ENCODE measurements around the gene KIAA1614.

Gene KIAA1614

GRCh38 chr1:180927348-180927747 lies 14.7 kb downstream of the KIAA1614 start:
- peak; percentile 70 to 76 for DNase-seq

GRCh38 chr1:180927841-180928240 lies 15.1 kb downstream of the KIAA1614 start:
- peak; percentile 64 to 70 for DNase-seq

GRCh38 chr1:180928331-180929230 lies 15.9 kb downstream of the KIAA1614 start:
- peak; percentile 64 to 75 for DNase-seq

GRCh38 chr1:180929389-180929788 lies 16.7 kb downstream of the KIAA1614 start:
- DNase-seq = no peak

DNA sequence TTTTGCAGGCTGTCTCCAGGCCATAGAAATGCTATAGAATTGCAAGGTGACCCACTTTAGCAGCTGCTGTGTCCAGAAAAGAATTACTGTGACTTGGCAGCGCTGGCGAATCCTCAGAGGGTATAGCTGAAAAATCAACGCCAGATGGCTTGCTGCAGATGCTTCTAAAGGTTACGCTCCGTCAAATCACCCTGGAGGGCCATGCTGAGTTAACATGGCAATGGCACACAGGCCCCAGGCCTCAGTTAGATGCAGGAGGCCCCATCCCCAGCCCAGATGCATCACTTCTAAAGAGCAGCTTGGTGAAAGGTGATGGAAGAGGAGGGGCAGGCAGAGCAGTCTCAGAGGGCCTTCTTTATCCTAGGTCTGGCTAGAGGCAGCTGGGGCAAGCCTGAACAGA lies 18.0 kb downstream of the KIAA1614 start:
- peak; percentile 62 to 65 for DNase-seq

DNA sequence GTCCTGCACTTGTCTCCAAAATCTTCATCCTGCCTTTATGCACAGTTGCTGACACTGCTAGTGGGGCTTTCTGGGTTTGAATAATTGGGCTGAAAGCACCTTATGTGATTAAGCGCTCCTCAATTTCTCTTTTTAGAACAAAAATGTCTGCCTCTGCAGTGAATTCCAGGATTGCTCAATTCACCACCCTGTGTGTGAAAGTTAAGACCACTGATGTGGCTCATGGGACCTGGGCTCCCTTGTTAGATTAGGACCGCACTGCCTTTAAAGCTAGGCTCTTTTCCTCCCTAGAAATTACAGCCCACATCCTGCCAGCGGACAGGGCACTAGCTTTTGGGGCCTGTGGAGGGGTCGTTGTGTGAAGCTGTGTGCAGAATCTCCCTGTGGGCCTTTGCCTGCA lies 18.8 kb downstream of the KIAA1614 start:
- DNase-seq = no peak

DNA sequence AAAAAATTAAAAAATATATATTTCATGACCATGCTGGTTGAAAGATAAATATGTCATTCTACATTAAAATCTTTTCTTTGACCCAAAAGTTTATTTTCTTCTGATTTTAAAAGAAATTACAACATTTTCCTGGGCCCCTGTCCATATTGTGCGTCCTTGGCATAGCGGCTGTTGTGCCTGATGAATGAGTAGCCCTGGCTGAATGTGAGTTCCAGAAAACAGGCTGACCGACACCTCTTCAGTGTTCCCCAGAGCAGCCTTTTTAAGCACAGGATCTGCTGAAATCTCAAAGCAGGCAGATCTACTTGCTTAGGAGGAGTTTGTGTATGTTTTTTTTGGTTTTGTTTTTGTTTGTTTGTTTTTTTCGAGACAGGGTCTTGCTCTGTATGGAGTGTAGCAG lies 19.7 kb downstream of the KIAA1614 start:
- DNase-seq = no peak

- no peak for DNase-seq
Measured at GRCh38 chr1:180933141-180933540, 20.4 kb downstream of the KIAA1614 start.

DNA sequence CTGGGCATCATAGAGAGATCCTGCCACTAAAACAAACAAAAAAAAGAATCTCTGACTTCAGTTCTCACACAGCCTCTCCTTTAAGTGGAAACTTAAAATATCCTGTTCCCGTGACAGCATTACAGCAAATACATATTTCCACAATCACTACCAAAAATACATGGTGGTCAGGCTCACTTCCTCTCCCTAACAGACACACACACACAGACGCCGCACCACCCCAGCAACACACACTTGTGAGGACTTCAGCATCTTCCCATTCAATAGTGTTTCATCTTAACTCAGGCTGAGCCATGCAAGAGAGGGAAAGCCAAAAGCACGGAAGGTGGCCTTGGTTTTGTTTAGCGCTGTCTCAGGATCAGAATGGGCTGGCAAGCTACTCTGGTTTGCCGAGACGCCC lies 21.9 kb downstream of the KIAA1614 start:
- no peak for DNase-seq

- DNase-seq = no peak
Measured at GRCh38 chr1:180935326-180936109, 22.8 kb downstream of the KIAA1614 start.

DNA sequence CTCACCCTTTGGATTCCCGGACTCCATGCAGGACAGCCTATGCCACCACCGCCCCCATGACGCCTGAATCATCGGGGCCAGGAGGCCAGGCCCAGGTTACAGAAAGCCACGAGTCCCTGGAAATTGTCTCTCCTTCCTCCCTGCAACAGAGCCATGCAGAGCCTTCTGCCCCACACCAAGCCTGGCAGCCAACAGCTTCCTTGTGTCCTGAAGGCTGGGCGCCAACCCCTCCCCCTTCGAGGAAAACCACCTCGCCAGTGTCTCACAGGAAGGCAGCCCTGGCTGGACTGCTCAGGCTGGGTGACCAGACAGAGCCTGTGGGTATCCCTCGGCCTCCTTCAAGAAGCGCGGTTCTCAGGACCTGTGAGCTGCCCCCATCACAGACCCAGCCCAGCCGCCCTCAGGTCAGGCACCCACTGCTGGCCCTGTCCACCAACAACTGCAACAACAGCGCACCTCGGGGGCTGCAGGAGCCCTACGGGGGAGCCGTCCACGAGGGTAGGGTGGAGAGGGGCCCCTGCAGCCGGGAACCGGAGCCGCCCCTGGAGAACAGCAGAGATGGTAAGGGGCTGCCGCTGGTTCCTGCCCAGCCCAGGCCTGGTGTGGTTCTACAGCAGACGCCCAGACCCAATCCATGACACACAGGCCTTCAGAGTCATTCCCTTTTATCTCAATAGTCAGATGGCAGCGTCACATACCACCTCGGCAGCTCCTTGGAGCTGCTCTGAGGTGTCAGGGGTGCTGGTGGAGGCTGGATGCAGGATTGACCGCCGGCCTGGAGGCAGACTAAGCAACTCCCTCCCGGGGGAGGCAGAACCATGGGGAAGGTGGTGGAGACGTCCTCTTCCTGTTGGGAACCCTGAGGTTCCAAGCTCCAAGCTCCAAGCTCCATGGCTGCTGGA lies 23.7 kb downstream of the KIAA1614 start:
- no peak for DNase-seq

- DNase-seq = no peak
Measured at GRCh38 chr1:180937012-180937372, 24.3 kb downstream of the KIAA1614 start.

DNA sequence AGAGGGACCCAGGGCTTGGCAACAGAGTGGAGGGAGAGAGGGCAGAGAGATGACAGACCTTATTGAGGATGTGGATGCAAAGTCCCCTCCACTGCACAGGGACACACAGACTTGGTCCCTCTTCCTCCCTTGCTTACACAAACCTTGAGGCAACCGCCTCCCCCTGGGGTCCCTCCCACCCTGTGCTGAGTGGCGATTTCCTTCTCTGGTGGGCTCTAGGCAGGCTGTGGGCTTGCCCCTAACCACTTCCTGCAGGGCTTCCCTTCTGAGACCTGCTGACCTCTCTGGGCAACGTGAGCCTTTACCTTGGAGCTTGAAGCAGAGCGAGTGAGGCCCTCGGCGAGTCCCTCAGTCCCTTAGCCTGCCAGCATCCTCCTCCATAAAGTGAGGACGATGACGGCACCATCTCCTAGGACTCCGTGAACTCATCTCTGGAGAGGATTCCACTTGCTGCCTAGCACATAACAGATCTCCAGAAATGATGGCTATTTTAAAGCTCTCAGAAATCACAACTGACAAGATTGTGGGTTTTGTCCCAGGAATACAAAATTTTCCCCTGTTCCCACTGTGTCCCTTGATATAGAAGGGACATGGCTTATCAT lies 25.0 kb downstream of the KIAA1614 start:
- DNase-seq = no peak

DNA sequence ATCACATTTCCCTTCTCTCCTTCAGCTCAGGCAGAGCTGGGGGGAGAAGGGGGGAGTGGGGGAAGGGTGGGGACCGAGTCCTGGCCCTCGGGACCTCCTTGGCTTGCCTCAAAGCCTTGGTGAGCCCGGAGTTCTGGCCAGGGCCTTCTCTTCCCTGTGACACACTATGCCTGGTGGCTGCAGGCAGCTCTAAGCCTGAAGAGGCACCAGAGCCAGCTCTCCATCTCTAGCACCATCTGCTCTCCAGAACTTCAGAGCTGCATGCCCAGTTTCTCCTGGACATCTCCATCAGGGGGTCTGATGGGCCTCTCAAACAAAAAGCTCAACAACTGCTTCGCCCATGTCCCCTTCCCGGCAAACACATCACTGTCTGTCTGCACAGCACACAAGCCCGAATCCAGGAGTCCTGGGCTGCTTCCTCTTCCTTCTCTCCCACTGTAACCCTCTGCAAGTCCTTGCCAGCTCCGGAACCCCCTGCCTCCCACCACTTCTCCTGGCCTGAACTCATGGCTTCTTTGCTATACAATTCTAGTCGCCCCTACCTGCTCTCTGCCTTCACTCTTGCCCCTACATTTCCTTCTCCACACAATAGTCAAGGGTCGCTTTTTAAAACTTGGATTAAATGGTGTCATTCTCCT lies 26.5 kb downstream of the KIAA1614 start:
- DNase-seq = no peak

- DNase-seq = no peak
Measured at GRCh38 chr1:180939711-180940103, 27.0 kb downstream of the KIAA1614 start.

DNA sequence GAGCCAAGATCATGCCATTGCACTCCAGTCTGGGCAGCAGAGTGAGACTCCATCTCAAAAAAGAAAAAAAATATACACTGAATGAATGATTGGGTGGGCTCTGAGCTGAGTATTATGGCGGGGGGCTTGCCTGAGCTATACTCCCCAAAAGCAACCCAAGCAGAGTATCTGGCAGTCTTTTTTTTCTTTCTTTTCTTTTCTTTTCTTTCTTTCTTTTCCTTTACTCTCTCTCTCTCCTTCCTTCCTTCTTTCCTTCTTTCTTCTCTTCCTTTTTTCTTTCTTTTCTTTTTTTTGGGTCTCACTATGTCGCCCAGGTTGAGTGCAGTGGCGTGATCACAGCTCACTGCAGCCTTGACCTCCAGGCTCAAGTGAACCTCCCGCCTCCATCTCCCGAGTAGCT lies 27.7 kb downstream of the KIAA1614 start:
- no peak for DNase-seq

DNA sequence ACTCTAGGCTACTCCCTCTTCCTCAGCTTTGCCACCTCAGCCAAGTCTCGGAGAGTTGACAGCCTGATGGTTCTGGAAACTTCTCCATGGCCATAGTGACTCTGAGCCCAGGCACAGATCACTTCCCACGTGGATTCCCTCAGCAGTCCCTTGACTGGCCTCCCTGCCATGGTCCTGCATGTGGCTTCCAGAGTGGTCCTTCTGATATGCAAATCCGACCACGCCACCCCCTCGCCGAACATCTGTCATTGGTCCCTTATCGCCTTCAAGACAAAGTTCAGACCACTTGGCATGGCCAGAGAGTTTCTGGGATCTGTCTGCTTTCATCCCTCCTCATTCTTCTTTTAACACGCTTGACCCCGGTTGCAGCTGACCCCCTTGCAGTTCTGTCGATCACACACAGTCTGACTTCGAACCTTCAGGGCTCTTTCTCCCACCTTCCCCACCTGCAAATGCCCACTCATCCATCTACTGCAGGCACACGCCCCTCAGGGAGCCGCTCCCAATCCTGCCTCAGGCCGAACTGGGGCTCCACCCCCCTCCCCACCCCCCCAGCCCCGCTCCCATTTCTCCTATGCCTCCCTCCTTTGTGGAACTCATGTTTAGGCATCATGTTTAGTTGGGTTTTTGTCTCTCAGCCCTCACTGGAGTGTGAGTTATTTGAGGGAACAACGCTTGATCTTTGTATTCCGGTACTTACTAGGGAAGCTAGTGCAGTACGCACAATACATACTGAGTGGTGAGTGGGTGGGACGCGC lies 29.0 kb downstream of the KIAA1614 start:
- DNase-seq = no peak

DNA sequence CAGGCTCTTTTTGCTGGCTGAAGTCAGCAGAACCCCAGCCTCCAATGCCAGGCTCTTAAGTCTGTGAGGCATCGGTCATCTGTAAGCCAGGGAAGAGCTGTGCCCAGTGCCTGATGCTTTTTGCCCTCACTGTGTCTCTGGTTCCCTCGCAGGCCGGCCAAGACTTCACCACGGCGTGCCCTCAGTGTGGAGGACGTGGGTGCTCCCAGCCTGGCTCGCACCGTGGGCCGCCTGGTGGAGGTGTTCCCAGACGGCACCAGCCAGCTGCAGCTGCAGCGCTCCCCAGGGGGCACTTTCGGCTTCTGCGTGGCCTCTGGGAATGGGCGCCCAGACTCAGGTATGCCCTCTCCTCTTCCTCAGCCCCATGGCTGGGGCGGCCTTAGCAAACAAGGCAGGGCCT lies 32.5 kb downstream of the KIAA1614 start:
- no peak for DNase-seq

GRCh38 chr1:180945551-180945950 lies 32.9 kb downstream of the KIAA1614 start:
- no peak for DNase-seq

DNA sequence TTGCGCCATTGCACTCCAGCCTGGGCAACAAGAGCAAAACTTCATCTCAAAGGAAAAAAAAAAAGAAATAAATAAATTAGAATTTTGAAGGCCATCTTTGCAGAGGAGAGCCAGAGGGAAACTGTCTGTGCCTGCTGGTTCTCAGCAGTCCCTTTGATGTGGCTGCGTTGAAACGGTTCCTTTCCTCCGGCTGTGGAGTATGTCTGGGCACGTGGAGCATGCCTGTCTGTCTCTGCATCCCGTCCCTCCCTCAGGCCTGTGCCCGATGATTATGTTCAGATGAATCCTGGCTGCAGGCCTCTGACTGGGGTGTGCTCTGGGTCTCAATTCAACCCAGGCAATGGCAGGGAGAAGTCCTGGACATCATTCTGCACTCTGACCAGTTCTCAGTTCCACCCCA lies 33.4 kb downstream of the KIAA1614 start:
- no peak for DNase-seq
